ENCODE results near the gene TMEM98. TPM values are rescaled to one million over a fixed set of nuclear protein-coding genes. Genes with fewer than 3 reads are reported as not detected.
"Not testable (repeated sequence)": the region's sequence is repeated elsewhere in the genome, so short reads cannot be mapped to it uniquely, and the experiment has no call there.

The TMEM98 gene
- total RNA-seq, 1 donor from 2014 or later, result 50.6 TPM

GRCh38 chr17:32946375-32947135 lies 18.6 kb downstream of the TMEM98 start:
- Histone ChIP-seq H3K36me3 (peaks cover 0 to 3% of the 10 kb centered on the region in 2 donors), H3K9me3 (no peaks in the 10 kb centered on the region), H3K4me3 (no peak overlapping the region), H3K27ac (no peak overlapping the region), H3K27me3 (no peaks in the 10 kb centered on the region), H3K4me1 (peaks cover 0 to 10% of the 10 kb centered on the region in 2 donors)
- no peak for DNase-seq (ENCODE audit: low spot score in 2 of 2)
- no peak for TF ChIP-seq CTCF (IDR thresholded peaks at IDR 0.05)
- intact Hi-C loops (cut with DNase I), result no loop called here

- no peak for TF ChIP-seq CTCF (IDR thresholded peaks at IDR 0.05)
- no peak overlapping the region for H3K4me3 ChIP-seq
- H3K4me1 ChIP-seq, result peaks cover 0 to 8% of the 10 kb centered on the region in 2 donors
- H3K27me3 ChIP-seq, result no peaks in the 10 kb centered on the region
- intact Hi-C loops (cut with DNase I), result no loop called here
- H3K9me3 ChIP-seq, result no peaks in the 10 kb centered on the region
- no peaks in the 10 kb centered on the region for H3K36me3 ChIP-seq
- H3K27ac ChIP-seq, result no peak overlapping the region
- no peak for DNase-seq (ENCODE audit: low spot score in 2 of 2)
Observed at GRCh38 chr17:32947736-32948135, 19.8 kb downstream of the TMEM98 start.

- Histone ChIP-seq H3K9me3 (no peaks in the 10 kb centered on the region), H3K27ac (no peak overlapping the region), H3K36me3 (no peaks in the 10 kb centered on the region), H3K4me1 (no peaks in the 10 kb centered on the region), H3K4me3 (no peak overlapping the region), H3K27me3 (no peaks in the 10 kb centered on the region)
- no peak for DNase-seq (ENCODE audit: low spot score in 2 of 2)
- TF ChIP-seq CTCF (IDR thresholded peaks at IDR 0.05), result no peak
- intact Hi-C loops (cut with DNase I), result no loop called here
Observed at GRCh38 chr17:32949181-32949580, 21.2 kb downstream of the TMEM98 start.

GRCh38 chr17:32952491-32952890 lies 24.5 kb downstream of the TMEM98 start:
- H3K9me3 ChIP-seq; intact Hi-C loops (cut with DNase I); H3K4me3 ChIP-seq; H3K4me1 ChIP-seq; H3K36me3 ChIP-seq; H3K27ac ChIP-seq; DNase-seq (ENCODE audit: low spot score in 2 of 2); H3K27me3 ChIP-seq: not testable (repeated sequence)

GRCh38 chr17:32953045-32953444 lies 25.1 kb downstream of the TMEM98 start:
- no peak for TF ChIP-seq CTCF (IDR thresholded peaks at IDR 0.05)
- Histone ChIP-seq H3K27ac (no peak overlapping the region), H3K9me3 (no peaks in the 10 kb centered on the region), H3K4me3 (no peak overlapping the region), H3K4me1 (no peaks in the 10 kb centered on the region), H3K27me3 (no peaks in the 10 kb centered on the region), H3K36me3 (no peaks in the 10 kb centered on the region)
- DNase-seq (ENCODE audit: low spot score in 2 of 2), result no peak
- intact Hi-C loops (cut with DNase I), result no loop called here

- Histone ChIP-seq H3K36me3 (no peaks in the 10 kb centered on the region), H3K9me3 (no peaks in the 10 kb centered on the region), H3K27ac (no peak overlapping the region), H3K4me3 (no peak overlapping the region), H3K4me1 (no peaks in the 10 kb centered on the region), H3K27me3 (no peaks in the 10 kb centered on the region)
- intact Hi-C loops (cut with DNase I), result no loop called here
- TF ChIP-seq CTCF (IDR thresholded peaks at IDR 0.05), result no peak
- DNase-seq (ENCODE audit: low spot score in 2 of 2), result no peak
Observed at GRCh38 chr17:32953857-32954256, 25.9 kb downstream of the TMEM98 start.
